HEK293 (cell line): Measurements from ENCODE around the gene CACNA2D1.

ENCODE experiments used
- CTCF ChIP-seq: fragments of 450-650 bp; formaldehyde crosslinking; IDR thresholded peaks from 2 replicates; pipeline ENCODE4 v1.5.1; 2016; ENCODE audit warnings: missing biosample characterization, missing genetic modification characterization
- REST ChIP-seq: fragments of 450-650 bp; formaldehyde crosslinking; IDR thresholded peaks from 2 replicates; pipeline ENCODE4 v1.5.1; 2016; ENCODE audit warnings: missing biosample characterization, missing genetic modification characterization
- SP7 ChIP-seq: fragments of 450-650 bp; formaldehyde crosslinking; IDR thresholded peaks from 2 replicates; pipeline ENCODE4 v1.5.1; 2016; ENCODE audit warnings: missing biosample characterization, missing genetic modification characterization
- TRIM28 ChIP-seq: IDR thresholded peaks from 2 replicates; pipeline ENCODE4 v1.6.1; 2011; ENCODE audit warnings: low read length, control low read depth, borderline replicate concordance
- WT1 ChIP-seq: fragments of 450-650 bp; formaldehyde crosslinking; IDR thresholded peaks from 2 replicates; pipeline ENCODE4 v1.5.1; 2016; ENCODE audit warnings: missing biosample characterization, missing genetic modification characterization
- ZBTB44 ChIP-seq: fragments of 450-650 bp; IDR thresholded peaks from 2 replicates; pipeline ENCODE4 v1.5.1; 2018; ENCODE audit warnings: missing biosample characterization, mild to moderate bottlenecking, missing genetic modification characterization
- ZNF10 ChIP-seq: fragments of 450-650 bp; formaldehyde crosslinking; IDR thresholded peaks from 2 replicates; pipeline ENCODE4 v1.5.1; 2017; ENCODE audit warnings: missing biosample characterization, missing genetic modification characterization
- ZNF132 ChIP-seq: fragments of 450-650 bp; formaldehyde crosslinking; IDR thresholded peaks from 2 replicates; pipeline ENCODE4 v1.5.1; 2017; ENCODE audit warnings: missing biosample characterization, missing genetic modification characterization, borderline replicate concordance
- ZNF16 ChIP-seq: fragments of 450-650 bp; formaldehyde crosslinking; IDR thresholded peaks from 2 replicates; pipeline ENCODE4 v1.5.1; 2016; ENCODE audit warnings: low read depth, missing biosample characterization, missing genetic modification characterization
- ZNF19 ChIP-seq: fragments of 450-650 bp; formaldehyde crosslinking; IDR thresholded peaks from 2 replicates; pipeline ENCODE4; 2016; ENCODE audit warnings: missing biosample characterization, missing genetic modification characterization, low read depth
- ZNF274 ChIP-seq, 2 experiments: fragments of 200-500 bp in 1 of 2; fragments of 450-650 bp in 1 of 2; sonication (Bioruptor generic) in 1 of 2; formaldehyde crosslinking in 1 of 2; IDR thresholded peaks; 2 replicates each; pipeline versions ENCODE4 v1.5.1 to v1.6.1; 2014 to 2016; ENCODE audit warnings: borderline replicate concordance in 1 of 2, inconsistent platforms in 1 of 2, low read length in 1 of 2, missing biosample characterization in 1 of 2, missing genetic modification characterization in 1 of 2
- ZNF302 ChIP-seq: fragments of 450-650 bp; formaldehyde crosslinking; IDR thresholded peaks from 2 replicates; pipeline ENCODE4 v1.5.1; 2016; ENCODE audit warnings: missing biosample characterization, missing genetic modification characterization, low read depth
- ZNF660 ChIP-seq: fragments of 450-650 bp; IDR thresholded peaks from 2 replicates; pipeline ENCODE4 v1.5.1; 2018; ENCODE audit warnings: missing biosample characterization, mild to moderate bottlenecking, missing genetic modification characterization
- ZNF670 ChIP-seq: fragments of 450-650 bp; formaldehyde crosslinking; IDR thresholded peaks from 2 replicates; pipeline ENCODE4 v1.5.1; 2016; ENCODE audit warnings: missing biosample characterization, missing genetic modification characterization, low read depth

GRCh38 chr7:82289152-82289535, 154.4 kb downstream of the CACNA2D1 start:
- TF ChIP-seq ZNF660 (tag by site-specific recombination) (no peak), REST (tag by site-specific recombination) (no peak), ZNF16 (tag by site-specific recombination) (no peak), CTCF (tag by site-specific recombination) (no peak), ZBTB44 (tag by site-specific recombination) (no peak), ZNF19 (tag by site-specific recombination) (no peak), ZNF302 (tag by site-specific recombination) (no peak), WT1 (tag by site-specific recombination) (no peak), ZNF274 (IDR thresholded peaks at IDR 0.05; ENCODE audit: low read length) (no peak), ZNF274 (tag by site-specific recombination; IDR thresholded peaks at IDR 0.05; ENCODE audit: borderline replicate concordance) (no peak), TRIM28 (no peak), ZNF132 (tag by site-specific recombination) (no peak), ZNF10 (tag by site-specific recombination) (no peak), ZNF670 (no peak), SP7 (tag by site-specific recombination) (no peak)
